Astrocyte of the hippocampus (primary cell): ENCODE data around the gene CCNK.

Experiments used
- DNase-seq: peaks from one replicate; pipeline ENCODE4 v3.0.0; 2011; ENCODE audit warnings: low read depth, low spot score

The CCNK gene

DNA sequence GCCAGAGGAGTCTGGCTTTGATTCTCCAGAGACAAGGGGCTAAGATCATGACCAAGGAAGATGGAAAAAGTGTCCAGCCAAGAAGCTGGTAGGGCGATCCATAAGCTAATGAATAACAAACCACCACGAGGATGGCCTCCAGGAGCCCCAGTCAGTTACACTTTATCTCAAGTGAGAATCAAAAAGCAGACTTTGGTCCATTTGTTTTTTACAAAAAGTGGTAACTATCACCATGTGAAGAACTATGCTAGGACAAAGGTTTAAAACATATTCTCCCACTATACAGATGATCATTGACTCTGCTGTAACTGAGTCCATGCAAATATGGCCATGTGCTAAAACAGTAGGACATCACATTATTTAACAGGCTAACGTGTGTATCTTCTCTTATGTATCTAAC, 14.5 kb upstream of the CCNK start:
- no peak for DNase-seq

DNA sequence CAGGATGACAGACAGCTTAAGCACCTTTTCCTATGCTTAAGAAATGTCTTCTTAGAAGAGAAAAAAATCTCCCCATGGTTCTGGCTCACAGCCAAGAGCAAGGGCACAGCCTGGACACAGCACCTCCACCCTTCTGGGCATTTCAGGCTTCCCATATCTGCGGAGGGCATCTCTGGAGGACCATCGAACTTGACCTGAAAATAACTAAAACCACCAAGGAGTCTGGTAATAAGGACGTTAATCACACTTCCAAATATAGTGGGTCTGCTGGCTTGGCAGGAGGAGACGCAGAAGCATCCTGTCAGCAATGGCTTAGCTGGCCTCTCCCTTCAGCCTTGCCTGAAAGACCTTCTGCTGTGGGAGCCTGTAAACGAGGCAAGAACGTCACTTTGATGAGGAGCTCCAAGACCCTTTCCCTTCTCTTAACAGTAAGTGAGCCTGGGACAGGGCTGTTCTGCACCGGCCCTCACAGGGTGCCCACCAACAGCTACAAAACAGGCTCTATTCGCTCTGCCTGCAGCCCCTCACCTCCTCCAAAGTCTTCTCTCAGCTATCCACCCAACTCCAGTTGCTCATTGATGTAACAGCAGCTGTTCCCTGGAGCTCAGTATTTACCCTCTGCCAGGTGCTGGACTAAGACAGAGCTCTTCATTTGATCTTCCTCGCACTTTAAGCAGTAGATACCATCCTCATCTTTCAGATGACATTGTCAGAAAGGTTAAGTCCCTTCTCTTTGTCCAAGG, 13.7 kb upstream of the CCNK start:
- no peak for DNase-seq

DNA sequence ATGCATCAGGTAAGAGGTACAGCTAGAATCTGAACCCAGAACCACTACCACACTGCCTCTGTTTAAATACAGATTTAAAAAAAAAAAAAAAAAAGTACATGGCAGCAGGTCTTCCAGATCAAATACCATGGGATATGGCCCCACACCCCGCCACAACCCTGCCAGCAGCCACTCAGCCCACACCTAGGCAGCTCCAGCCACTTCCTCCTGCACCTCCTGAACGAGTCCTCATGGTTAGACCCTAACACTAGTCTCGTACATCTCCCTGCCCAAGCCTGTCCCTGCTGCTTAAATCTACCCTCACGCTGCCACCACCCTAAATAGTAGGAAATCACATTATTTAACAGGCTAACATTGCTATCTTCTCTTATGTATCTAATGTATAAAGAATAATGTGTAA, 13.1 kb upstream of the CCNK start:
- DNase-seq = no peak

DNA sequence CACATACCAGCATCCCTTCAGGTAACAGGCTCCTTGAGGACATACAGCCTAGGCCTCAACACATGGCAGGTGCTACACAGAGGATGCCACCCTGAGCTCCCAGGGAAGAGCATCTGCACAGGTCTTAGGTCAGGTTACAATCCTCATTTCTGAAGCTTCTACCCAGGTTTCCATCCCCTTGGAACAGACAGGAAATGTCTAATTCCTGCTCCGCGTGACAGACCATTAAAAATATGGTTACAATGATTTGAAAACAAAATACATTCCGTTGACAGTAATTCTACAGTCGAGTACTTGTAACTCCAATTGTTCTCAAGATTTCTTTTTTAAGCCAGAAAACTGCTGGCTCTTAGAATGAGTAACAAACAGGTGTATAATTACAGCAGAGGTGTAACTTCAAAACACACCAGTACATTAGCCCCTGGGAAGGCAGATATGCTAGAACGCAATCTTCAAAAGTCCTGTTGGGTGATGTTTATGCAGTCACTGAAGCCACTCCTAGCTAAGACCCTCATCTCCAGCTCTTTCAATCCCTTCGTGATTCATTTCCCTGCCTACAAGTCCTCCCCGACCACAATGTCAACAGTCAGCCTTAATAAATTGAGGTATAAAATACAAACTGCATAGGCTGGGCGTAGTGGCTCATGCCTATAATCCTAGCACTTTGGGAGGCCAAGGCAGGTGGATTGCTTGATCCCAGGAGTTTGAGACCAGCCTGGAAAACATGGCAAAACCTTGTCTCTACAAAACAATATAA, 12.2 kb upstream of the CCNK start:
- DNase-seq = peak; percentile 27

DNA sequence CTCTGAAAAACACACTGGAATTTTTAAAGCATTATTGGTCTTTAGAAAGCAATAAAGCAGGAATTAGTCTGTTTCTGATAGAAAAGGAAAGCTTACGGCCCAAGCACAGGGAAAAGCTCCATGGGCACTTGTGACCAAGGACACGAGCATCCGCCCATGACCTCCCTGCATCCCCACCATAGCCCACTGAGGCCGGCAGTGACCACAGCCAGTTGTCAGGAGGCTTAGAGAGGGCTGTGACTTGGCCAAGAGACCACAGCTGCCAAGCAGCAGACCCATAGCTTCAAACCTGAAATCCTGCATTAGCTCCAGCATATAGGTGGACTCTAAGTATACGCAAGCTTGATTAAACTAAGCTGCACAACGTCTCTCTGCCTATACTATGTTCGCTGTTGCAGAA, 9.5 kb upstream of the CCNK start:
- no peak for DNase-seq

DNA sequence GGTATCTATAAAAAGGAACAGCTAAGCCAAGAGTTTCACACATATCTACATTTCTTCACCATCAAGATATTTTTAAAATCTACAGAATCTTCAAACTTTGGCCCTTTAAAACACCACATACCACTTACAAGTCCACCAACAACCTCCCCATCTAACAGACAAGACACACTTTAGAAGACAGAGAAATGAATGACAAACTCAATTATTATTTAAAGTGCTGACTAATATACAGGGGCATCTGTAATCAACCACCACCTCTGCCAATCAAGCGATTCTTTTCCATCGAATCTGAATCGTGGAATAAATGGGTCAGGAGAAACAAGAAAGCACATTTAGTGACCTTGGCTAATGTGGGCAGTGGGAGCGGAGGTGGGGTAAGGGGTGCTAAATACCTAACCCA, 8.3 kb upstream of the CCNK start:
- DNase-seq = no peak

DNA sequence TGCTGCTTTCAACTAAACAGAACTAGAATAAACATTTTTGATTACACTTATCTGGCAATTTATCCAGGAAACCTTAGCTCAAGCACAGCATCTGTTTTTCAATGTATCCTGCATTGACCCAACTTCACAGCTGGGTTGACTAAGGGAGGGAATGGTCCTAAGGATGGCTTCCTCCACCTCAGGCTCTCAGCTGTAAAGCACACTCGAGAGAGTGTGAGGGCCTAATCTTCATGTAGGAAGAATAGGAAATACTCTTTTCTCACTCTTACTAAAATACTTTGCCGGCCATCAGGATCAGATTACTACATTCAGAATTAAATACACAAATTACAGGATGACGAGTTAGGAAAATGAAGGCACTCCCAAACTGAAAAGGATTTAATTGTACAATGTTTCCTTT, 7.8 kb upstream of the CCNK start:
- no peak for DNase-seq

DNA sequence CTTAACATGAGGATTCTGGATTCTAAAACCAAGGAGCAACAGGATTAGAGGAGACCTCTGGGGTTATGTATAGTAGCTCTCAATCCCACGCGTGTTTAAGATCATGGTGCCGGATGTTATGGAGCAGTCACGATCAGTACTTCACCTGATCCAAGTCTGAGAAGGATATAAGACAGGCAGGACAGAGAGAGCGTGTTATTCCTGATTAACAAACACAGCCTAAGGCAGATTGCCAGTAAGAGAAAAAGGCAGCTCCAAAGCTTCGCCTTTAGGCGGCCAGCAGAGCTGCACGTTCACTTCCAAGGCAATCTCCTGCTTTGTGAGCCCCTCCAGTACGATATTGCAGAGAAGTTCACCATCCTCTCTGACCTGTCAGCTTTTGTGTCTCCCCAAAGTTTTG, 6.0 kb upstream of the CCNK start:
- peak; percentile 42 for DNase-seq

DNA sequence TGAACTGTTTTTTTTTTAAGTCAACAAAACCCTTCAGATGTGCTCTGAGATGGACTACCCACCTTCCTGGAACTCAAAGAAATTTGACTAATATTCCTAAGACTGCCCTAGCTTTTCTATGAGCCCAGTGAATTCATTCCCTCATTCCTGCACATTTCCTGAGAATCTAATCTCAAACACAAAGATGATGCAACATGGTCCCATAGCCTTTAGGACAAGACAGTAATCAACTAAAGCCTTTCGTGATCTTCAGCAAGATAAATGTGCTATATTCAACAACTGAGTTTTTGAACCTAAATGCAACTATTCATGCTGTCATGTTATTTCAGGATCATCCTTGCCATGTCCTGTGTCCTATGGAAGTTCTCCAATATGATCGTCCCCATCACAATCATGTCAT, 5.5 kb upstream of the CCNK start:
- no peak for DNase-seq

DNA sequence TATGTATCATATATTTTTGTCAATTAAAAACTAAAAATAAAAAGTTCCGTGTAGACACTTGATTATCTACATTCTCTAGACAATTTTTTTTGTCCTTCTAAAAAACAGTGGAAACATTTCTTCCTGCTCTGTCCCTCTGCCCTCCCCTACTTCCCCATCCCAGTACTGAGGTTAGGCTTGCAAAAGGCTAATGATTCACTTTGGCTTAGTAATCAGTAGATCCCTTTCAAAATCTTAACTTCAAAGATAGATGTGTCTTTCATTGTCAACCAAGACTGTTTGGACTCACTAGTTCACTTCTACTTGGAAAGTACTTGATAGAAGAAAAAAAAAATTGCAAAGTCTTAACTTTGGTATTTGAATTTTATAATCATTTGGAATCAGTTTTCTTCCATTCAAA, 4.3 kb upstream of the CCNK start:
- DNase-seq = no peak

DNA sequence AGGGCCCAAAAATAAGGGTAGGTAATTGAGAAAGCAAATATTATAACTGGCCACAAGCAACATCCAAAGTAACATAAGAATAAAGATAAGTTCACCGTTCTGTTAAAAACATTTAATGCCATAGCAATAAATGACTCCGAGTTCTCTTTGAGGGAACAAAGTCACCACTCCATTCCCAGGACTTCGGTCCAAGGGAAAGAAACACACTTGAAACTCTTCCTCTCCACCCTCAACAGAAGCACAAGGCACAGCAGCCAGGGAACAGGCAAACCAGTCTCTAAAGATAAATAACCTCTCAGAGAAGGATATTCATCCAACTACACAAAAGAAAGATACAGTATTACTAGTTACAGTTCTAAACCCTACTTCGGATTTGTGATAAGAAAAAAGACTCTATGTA, 3.1 kb upstream of the CCNK start:
- DNase-seq = no peak

DNA sequence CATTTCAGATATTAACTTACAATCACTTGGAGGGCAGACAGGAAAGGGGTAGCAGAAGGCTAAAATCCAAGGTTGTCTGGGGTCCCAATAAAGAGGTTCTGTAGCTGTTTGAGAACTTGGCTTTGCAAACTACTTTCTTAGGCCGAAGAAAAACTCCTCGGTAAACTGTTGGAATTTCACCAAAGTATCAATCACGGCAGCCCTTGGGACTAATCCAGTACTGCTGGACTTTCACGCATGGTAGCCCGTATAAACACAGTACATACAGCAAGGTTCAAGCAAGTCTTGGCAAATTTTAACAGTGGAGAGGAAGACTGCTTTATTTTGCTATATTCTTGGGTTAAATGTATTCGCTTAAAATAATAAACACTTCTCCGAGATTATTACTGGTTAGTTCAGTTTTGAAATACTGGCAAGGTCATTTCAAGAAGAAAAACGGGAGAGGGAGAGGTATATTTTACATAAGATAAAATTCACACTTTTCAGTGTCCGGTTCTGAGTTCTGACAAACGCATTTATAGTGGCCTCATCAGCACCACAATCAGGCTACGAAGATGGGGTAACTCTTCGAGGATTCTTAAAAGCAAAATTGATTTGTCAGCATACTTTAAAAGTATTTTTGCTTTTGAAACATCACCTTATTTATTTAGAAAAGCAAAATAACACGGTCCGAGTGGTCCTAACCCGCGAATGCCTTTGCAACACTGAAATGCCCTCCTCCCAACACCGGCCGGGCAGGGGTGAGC, 1.9 kb upstream of the CCNK start:
- DNase-seq = peak; percentile 58

DNA sequence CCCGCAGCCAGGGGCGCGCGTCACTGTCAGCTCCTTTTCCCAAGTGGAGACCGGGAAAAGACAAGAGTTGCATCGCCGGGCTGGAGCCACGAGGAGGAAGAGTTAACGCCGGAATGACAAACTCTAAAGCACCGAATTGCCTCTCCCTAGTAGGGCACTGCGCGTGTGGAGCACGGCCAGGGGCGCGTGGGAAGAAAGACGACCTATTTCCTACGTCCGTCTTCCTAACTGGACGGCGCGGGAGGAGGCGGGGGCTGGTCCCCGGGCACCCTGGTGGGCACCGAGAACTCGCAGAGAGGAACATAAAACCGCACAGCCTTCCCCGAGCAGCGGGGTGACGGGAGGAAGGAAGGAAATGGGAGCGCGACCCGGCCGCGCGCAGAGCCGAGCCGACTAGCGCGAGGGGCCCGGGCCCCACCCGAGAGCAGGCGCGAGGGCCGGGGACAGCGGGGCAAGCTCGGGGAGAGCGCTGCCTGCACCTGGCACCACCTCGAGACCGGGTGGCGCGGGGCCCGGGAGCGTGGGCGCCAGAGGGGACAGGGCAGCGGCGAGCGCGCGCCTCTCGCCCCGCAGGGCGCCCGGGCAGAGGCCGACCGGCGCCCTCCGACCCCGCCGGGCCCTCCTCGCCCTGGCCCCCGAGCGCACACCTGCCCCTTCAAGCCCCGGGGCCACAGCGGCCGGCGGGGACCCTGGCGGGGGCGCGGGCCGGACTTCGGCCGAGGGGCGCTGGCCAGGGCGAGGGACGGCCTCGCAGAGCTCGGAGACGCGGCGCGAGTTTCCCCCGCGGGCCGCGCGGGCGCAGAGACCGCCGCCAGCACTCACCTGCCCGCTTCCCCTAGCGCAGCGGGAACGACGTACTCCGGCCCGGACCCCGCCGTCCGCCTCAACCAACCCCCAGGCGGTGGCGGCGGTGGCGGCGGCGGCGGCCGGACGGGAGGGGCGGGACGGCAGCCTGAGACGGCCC, 1.0 kb upstream of the CCNK start, which contains the start of gene SETD3:
TSS of gene SETD3 (minus strand) at position 954 of the 964 bp plus-strand sequence. CDS start 15,054 bp downstream, outside the sequence.
- peak; percentile 69 for DNase-seq

DNA sequence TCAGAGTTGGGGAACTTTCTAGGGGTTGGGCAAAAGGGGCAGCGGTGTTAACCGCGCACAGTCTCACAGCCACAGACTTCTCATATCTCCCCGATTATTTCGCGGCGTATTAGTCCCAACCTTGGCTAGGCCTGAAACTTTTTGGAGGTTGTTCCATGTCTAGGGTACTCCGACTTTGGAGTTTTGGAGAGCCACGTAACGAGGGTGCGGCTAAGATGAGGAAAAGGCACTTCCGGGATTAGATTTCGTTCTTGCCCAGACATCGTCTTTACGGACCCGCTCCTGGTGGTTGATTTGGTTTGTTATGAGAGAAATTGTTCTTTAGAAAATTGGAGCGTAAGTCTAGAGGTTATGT, 513 bp downstream of the CCNK start:
- peak; percentile 43 for DNase-seq

DNA sequence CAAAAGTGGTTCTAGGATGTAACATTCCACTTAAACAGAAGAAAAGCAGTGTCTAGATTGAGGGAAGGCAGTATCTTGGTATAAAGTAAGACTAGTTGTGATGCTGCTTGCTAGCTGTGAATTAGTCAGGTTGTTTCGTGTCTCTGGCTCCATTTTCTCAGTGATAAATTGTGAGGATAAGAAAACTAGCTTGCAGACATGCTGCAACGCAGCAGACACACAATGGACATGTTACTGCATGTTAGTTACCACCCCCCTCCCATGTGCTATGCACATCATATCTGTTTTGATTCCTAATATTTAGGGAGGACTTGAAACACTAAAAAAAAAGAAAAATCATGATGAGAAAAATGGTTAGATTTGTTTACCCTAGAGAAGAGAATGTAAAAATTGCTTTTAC, 2.9 kb downstream of the CCNK start:
- no peak for DNase-seq

DNA sequence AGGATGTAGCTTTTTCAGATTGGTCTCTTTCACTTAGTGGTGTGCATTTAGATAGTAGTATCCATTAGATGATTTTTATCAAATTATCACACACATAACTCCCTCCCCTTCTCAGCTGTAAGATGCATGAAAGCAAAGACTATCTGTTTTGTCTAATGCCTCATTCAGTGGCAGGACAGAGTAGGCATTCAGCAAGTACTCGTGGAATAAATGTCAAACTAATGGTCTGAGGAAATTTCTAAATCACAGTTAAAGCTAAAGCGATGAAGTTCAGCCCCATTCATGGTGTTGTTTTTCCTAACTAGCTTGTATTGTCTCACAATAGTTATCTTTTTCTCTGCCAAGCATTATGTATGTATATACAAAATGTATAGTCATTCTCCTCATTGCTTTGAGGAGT, 16.1 kb downstream of the CCNK start:
- no peak for DNase-seq

DNA sequence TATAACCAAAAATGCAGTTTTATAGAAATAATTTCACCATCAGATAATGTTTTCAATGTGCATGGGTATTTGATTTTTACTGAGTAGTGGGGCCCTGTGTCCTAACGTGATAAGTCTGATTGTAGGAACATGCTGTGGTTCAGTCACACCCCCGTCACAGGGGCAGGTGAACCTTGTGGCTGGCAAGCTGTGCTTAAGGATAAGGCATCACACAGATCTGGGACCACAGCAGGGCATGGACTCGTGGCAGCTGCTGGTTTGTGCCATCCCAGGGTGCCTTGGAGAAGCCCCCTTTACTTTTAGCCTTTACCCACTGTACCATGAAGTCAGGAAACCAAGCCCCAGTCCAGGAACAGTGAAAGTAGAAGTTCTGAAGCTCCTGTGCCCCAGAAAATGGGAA, 16.7 kb downstream of the CCNK start:
- no peak for DNase-seq

DNA sequence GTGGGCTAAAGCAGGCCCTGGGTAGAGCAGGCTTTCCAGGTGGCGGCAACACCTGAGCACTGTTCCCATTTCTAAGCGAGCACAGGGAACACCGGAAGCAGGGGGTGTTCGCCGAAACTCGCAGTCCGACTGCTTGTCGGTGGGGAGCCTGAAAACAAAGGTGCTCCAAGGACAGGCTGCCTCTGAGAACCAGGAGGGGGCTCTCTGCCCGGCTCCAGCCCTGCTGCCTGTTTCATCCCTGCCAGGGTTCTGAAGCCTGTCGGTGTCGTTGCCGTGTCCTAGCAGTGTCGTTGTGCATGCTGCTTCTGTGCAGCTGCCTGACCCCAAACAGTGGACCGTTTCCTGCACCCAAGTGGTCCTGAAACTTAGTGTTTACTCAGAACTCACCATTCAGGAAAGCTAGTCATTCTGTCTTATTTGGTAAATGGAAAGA, 21.8 kb downstream of the CCNK start:
- no peak for DNase-seq

DNA sequence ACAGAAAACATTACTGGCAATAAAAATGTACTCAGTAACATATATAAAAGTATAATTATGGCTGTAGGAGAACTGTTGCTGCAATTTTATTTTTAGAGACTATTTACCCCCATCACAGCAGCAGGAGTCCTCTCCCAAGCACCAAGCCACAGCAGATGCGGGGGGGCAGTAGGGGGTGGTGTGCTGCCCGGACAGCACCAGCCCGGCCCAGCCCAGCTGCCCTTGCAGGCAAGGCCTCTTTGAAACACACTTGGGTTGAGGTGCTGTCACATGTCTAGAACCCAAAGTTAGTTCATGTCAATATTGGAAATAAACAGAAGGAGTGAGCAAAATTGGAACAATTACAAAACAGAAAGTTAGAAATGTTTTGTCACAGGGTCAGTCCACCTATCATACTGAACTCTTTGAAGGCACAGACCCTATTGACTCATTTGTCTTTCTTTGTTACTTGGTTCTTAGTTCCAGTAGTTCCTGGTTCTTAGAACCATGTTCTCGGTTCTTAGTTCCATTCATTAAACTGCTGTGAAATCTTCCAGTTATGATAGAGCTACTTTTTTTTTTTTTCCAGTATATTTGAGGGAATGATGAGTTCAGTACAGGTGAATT, 22.7 kb downstream of the CCNK start:
- no peak for DNase-seq

DNA sequence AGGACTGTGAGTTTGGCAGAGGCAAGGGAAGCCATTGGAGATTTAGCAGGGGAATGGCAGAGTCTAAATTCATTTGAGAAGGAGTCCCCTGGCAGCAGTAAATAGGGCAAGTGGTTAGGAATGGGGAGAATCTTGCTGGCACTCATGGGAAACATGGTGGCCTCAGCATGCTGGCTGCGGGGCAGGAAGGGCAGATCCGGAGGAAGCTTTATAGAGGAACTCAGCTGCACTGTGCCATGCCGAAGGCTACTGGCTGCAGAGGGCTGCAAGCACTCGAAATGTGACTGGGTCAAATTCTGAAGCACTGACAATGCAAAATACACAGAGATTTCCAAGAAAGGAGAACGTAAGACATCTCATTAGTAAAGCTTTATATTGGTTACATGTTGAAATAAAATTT, 23.9 kb downstream of the CCNK start:
- DNase-seq = no peak

DNA sequence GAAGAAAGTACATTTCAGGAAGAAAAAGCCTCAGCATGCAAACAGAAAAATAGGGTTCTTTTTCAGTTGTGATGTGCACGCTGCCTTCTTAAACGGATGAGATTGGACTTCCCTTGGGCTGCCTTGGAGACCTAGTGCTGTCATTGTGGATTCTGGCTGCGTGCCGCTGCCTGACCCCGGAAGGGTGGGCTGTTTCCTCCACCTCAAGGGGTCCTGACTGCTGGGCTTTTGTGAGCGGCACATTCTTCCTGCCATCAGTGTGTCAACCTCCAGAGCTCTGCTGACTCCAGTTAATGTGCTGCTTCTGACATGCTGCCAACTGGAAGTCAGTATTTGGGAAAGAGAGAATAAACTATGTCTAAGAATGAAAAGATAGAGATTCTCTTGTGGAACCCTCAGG, 25.1 kb downstream of the CCNK start:
- no peak for DNase-seq
